ENCODE data around the gene LONRF2.

The LONRF2 gene

GRCh38 chr2:100294162-100294497 lies 28.2 kb downstream of the LONRF2 start:
- no peak for DNase-seq
- no peaks in the 10 kb centered on the region for H3K36me3 ChIP-seq
- no peaks in the 10 kb centered on the region for H3K27me3 ChIP-seq (ENCODE audit: insufficient read depth, low read depth, severe bottlenecking)
- no peaks in the 10 kb centered on the region for H3K9me3 ChIP-seq (ENCODE audit: severe bottlenecking)
- no peak for TF ChIP-seq CTCF (IDR thresholded peaks at IDR 0.05; ENCODE audit: low read depth, low read length)
- no peak overlapping the region for H3K27ac ChIP-seq
- H3K4me3 ChIP-seq (ENCODE audit: low read depth, low read length) = no peak overlapping the region

- H3K27me3 ChIP-seq (ENCODE audit: insufficient read depth, low read depth, severe bottlenecking) = no peaks in the 10 kb centered on the region
- H3K36me3 ChIP-seq = no peaks in the 10 kb centered on the region
- no peak for DNase-seq
- no peak overlapping the region for H3K4me3 ChIP-seq (ENCODE audit: low read depth, low read length)
- no peaks in the 10 kb centered on the region for H3K9me3 ChIP-seq (ENCODE audit: severe bottlenecking)
- no peak overlapping the region for H3K27ac ChIP-seq
- no peak for TF ChIP-seq CTCF (IDR thresholded peaks at IDR 0.05; ENCODE audit: low read depth, low read length)
These were observed 28.8 kb downstream of the LONRF2 start for GRCh38 chr2:100293341-100294161.

GRCh38 chr2:100292022-100292580 lies 30.2 kb downstream of the LONRF2 start:
- Histone ChIP-seq H3K27ac (no peak overlapping the region), H3K4me3 (ENCODE audit: low read depth, low read length) (no peak overlapping the region), H3K36me3 (no peaks in the 10 kb centered on the region), H3K9me3 (ENCODE audit: severe bottlenecking) (no peaks in the 10 kb centered on the region), H3K27me3 (ENCODE audit: insufficient read depth, low read depth, severe bottlenecking) (no peaks in the 10 kb centered on the region)
- peak; percentile 16 for DNase-seq
- no peak for TF ChIP-seq CTCF (IDR thresholded peaks at IDR 0.05; ENCODE audit: low read depth, low read length)

- H3K9me3 ChIP-seq (ENCODE audit: severe bottlenecking) = no peaks in the 10 kb centered on the region
- no peaks in the 10 kb centered on the region for H3K36me3 ChIP-seq
- no peak overlapping the region for H3K4me3 ChIP-seq (ENCODE audit: low read depth, low read length)
- no peaks in the 10 kb centered on the region for H3K27me3 ChIP-seq (ENCODE audit: insufficient read depth, low read depth, severe bottlenecking)
- no peak for DNase-seq
- no peak overlapping the region for H3K27ac ChIP-seq
- no peak for TF ChIP-seq CTCF (IDR thresholded peaks at IDR 0.05; ENCODE audit: low read depth, low read length)
These were observed 30.9 kb downstream of the LONRF2 start for GRCh38 chr2:100291152-100291970.

- H3K4me3 ChIP-seq (ENCODE audit: low read depth, low read length) = no peak overlapping the region
- TF ChIP-seq CTCF (IDR thresholded peaks at IDR 0.05; ENCODE audit: low read depth, low read length) = no peak
These were observed 31.6 kb downstream of the LONRF2 start for GRCh38 chr2:100290718-100291151.

More at GRCh38 chr2:100290718-100291151, 31.6 kb downstream of the LONRF2 start:
- Histone ChIP-seq H3K27me3 (ENCODE audit: insufficient read depth, low read depth, severe bottlenecking) (no peaks in the 10 kb centered on the region), H3K36me3 (no peaks in the 10 kb centered on the region), H3K9me3 (ENCODE audit: severe bottlenecking) (no peaks in the 10 kb centered on the region), H3K27ac (no peak overlapping the region)
- no peak for DNase-seq
